ENCODE data around the gene FLII.

FLII gene

GRCh38 chr17:18259621-18260331 lies 1.2 kb upstream of the FLII start:
- DNase-seq, result no peak

GRCh38 chr17:18257982-18258355 lies 569 bp downstream of the FLII start:
- DNase-seq, result no peak

GRCh38 chr17:18257268-18257981 lies 1.1 kb downstream of the FLII start:
- DNase-seq, result no peak

GRCh38 chr17:18256776-18257175 lies 1.8 kb downstream of the FLII start:
- DNase-seq, result no peak

- DNase-seq, result no peak
These were observed 2.2 kb downstream of the FLII start for GRCh38 chr17:18256351-18256750.

GRCh38 chr17:18254888-18255649 lies 3.5 kb downstream of the FLII start:
- DNase-seq, result no peak

- no peak for DNase-seq
These were observed 4.4 kb downstream of the FLII start for GRCh38 chr17:18253947-18254821.

GRCh38 chr17:18253187-18253884 lies 5.2 kb downstream of the FLII start:
- no peak for DNase-seq

GRCh38 chr17:18252160-18252559 lies 6.4 kb downstream of the FLII start:
- DNase-seq, result no peak

- DNase-seq, result no peak
These were observed 7.3 kb downstream of the FLII start for GRCh38 chr17:18251204-18251603.

GRCh38 chr17:18250708-18251107 lies 7.8 kb downstream of the FLII start:
- no peak for DNase-seq

GRCh38 chr17:18250259-18250658 lies 8.3 kb downstream of the FLII start:
- no peak for DNase-seq

- no peak for DNase-seq
These were observed 9.7 kb downstream of the FLII start for GRCh38 chr17:18248811-18249210.

- peak; percentile 11 to 39 for DNase-seq
These were observed 10.2 kb downstream of the FLII start for GRCh38 chr17:18248300-18248731.

- DNase-seq, result no peak
These were observed 10.9 kb downstream of the FLII start for GRCh38 chr17:18247613-18248001.

GRCh38 chr17:18246880-18247612 lies 11.5 kb downstream of the FLII start:
- DNase-seq, result peak; percentile 42 to 77

GRCh38 chr17:18246109-18246725 lies 12.3 kb downstream of the FLII start:
- no peak for DNase-seq

- DNase-seq, result no peak
These were observed 13.3 kb downstream of the FLII start for GRCh38 chr17:18245038-18245776.

- DNase-seq, result no peak
These were observed 17.2 kb downstream of the FLII start for GRCh38 chr17:18241229-18241871.

GRCh38 chr17:18240449-18240848 lies 18.1 kb downstream of the FLII start:
- DNase-seq, result no peak

Data from NCI-H187 (cell line).